HG03575 (cell line): ENCODE measurements around the gene IDH3G.
"Not testable (repeated sequence)": the region's sequence is repeated elsewhere in the genome, so short reads cannot be mapped to it uniquely, and the experiment has no call there.

ENCODE experiments used
- ATAC-seq: cut with Tn5 transposase; IDR thresholded peaks from one replicate; pipeline ENCODE4 v1.9.1; 2021; ENCODE audit not compliant: unreplicated experiment, insufficient number of reproducible peaks, low FRiP score; ENCODE audit errors: extremely low read depth

Gene IDH3G

GRCh38 chrX:153766098-153766817, 27.9 kb downstream of the IDH3G start:
- no peak for ATAC-seq

DNA sequence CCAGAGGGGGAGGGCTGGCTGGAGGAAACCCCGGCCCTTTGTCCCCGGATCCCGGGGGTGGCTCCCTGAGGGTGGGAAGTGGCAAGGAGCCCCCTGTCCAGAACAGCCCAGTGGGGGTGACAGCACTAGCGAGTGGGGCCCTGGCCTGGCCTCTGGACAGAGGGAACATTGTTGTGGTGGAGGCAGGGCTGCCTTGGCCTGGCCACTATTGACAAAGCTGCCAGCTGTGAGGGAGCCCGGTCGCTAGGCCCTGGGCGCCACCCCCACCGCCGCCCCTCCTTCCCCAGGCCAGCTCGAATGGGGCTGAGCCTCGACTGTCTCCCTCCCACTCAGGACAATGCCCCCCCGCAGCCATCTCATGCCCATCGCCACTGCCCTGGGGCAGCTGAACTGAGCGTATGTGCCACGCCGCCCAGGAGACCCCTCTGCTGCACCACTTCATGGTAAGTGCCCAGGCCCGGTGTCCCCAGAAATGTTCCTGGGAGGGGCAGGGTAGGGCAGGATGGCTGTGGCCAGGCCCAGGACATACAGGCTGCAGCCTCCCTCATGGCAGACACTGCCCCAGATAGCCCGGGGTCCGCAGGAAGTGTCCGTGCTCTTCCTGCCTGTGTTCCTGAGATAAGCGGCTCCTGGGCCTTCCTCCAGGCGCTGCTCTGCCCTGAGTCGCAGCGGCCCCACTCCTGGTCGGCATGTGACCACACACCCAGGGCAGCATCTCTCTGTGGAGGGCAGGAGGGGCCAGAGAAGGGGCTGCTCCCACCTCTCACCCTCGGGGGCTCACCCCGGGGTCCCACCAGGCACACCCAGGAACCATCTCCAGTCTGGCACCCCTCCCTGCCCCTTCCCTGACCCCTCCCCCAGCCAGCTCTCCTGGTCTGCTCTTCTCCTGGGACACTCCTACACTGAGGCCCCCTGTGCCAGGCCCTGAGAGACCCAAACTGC, 28.8 kb downstream of the IDH3G start:
- ATAC-seq = no peak

GRCh38 chrX:153764786-153765137, 29.4 kb downstream of the IDH3G start:
- no peak for ATAC-seq

- ATAC-seq = no peak
These were observed 30.0 kb downstream of the IDH3G start, which contains the start of gene PLXNB3 for GRCh38 chrX:153763989-153764755. PLXNB3 (plus strand) TSS chrX:153764249; CDS start chrX:153765536, 1,287 bp downstream.

DNA sequence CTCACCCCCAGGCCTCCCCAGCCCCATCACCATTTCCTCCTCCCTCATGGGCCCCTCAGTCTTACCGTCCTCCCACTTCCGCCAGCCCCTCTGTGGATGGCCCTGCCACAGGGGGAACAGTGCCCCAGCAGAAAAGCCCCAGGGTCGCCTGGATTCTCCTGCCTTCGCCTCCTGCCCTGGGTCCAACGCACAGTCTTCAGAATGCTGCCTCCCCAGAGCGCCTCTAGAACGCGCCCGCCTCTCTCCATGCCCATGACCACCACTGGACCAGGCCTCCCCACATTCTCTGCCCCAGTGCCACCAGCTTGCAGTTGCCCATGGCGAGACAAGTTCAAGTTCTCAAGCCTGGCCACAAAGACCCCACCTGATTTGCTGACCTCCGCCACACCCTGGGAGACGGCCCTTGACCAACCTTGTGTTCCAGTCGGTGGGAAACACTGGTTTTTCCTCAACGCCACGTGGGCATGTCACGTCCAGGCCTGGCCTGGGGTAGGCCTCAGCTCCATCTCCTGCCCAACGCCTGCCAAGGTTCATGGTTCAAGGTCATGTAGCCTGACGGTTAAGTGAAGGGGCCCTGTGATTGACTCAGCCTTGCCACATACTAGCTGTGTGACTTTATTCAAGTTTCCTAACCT, 30.8 kb downstream of the IDH3G start:
- no peak for ATAC-seq

DNA sequence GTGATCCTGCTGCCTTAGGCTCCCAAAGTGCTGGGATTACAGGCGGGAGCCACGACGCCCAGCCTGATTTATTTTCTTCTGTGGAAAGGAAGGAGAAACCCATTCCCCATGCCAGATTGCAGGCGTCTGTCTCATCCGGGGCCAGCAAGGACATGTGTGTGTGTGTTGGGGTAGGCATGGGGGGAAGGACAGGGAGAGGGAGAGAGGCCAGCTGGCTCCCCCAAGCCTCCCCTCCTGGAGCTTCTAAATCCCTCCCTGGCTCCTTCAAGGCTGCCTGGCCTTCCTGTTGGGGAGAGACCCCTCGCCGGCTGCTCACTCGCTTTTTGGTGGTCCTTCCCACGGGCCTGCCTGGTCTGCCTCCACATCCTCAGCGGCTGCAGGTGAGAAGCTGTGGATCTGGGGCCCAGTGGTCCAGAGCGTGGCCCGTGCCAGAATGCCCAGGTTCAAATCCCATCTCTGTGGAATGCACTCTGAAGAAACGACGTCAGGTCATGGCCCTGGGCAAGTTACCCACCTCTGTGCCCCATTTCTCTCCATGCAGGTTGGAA, 31.5 kb downstream of the IDH3G start:
- ATAC-seq = no peak

DNA sequence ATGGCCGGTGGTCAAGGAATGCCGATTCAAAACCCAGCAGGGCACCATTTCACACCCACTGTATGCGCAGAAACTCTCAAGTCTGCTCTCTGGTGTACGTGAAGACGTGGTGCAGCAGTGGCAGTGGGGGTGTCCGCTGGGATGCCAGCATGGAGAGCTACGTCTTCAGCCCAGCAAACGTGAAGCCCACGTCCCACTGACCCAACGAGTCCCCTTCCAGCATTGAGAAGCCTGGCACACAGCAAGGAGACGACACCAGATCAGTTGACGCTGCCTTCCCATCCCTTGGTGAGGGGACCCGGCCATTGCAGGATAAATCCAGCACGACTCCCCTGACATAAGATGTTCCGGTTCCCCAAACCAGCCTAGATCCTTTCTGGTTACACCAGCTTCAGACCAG, 32.3 kb downstream of the IDH3G start:
- no peak for ATAC-seq

GRCh38 chrX:153755136-153755535, 39.0 kb downstream of the IDH3G start:
- no peak for ATAC-seq

DNA sequence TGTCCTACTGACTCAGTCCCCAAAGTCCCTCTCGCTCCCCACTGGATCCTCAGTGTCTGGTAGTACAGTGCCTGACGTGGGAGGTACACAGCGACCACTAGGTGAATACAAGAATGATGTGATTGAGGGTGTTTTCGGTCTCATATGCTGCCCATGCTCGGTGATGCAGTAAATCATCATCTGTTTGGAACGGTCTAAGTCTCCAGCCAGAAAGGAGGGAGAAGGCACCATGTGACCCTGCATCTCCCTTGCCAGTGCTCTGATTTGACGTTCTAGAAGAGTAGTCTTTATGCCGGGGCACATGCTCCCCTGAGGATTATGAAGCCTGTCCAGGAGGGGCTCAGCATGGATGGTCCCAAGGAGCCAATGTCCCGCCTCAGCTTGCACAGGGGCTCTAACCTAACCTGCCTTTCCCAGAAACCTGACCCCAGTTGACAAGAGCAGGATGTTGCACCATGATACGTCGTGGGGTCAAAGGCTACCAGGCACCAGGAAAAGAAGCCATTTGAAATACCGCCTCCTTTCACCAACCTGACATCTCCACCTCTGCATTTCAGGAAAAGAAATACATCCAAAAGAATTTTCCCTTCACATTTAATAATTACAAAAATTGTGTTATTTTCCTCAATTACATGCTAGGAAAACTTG, 43.9 kb downstream of the IDH3G start:
- no peak for ATAC-seq

DNA sequence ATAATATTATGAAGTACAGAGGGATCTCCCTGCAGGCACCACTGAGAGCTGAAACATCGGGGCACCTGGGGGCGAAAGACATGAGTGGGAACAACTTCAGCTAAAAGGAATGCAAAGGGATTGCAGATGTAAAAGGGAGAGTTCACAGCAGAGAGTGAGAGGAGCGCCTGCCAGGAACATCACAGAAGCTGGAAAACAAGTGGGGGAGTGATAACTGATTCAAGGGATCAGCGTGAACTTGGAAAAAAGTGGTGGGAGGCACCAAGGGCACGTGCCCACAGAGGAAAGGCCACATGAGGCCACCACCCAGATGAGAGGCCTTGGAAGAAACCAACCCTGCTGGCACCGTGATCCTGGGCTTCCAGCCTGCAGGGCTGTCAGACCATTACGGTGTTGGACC, 45.2 kb downstream of the IDH3G start:
- ATAC-seq = not testable (repeated sequence)

DNA sequence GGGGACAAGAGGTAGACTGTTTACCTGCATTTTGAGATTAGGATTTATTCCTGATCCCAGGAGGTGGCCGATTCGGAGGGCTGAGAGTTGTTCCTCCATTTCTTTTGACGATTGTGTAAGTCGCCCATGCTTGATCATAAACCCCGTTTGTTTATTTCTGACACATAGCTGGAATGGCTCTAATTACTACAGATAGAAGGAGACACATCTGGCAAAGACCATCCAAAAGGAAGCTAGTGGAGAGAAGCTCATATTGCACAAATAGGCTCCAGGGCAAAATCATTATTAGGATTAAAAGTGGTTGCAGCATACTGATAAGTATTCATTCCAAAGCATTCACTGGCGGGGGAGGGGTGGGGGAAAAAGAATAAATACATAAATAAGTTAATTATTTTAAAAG, 47.2 kb downstream of the IDH3G start:
- ATAC-seq = not testable (repeated sequence)

- no peak for ATAC-seq
These were observed 47.8 kb downstream of the IDH3G start for GRCh38 chrX:153746359-153746758.

GRCh38 chrX:153745067-153745433, 49.1 kb downstream of the IDH3G start:
- not testable (repeated sequence) for ATAC-seq

DNA sequence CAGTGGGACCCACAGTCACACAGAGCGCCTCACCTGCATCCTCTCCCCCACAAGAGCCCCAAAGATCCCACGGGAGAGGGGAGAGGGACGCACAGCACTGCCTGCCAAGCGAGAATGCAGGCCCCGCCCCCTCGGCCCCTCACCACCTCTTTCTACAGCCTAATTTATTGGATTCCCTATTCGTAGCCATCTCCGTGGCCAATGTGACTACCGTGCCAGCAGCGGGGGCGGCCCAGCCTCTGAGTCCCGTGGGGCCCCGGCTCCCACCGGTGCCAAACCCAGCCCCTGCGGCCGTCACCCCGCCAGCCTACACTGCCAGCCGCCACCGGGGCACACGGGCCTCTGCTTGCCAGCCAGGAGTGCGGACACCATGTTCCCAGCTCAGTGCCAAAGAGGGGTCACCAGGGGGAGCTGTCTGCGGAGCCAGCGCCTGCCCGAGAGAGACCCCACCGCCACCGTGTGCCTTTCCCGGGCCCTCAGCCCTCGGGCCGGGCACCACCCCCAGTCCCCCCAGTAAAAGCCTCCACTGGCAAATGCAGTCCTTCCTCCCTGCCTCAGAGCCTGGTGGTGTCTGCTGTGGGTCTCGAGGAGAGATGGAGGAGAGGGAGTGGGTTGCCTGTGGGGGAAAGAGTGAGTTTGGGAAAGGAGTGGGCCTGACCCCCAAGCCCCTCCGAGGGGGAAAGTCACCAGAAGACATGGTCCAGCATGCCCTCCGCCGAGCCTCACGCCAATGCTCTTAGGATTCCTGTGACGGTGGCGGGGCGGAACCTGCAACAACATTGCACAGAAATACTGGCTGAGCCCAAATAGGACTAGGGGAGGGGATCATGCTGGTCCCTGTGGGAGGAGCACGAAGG, 49.7 kb downstream of the IDH3G start:
- no peak for ATAC-seq

DNA sequence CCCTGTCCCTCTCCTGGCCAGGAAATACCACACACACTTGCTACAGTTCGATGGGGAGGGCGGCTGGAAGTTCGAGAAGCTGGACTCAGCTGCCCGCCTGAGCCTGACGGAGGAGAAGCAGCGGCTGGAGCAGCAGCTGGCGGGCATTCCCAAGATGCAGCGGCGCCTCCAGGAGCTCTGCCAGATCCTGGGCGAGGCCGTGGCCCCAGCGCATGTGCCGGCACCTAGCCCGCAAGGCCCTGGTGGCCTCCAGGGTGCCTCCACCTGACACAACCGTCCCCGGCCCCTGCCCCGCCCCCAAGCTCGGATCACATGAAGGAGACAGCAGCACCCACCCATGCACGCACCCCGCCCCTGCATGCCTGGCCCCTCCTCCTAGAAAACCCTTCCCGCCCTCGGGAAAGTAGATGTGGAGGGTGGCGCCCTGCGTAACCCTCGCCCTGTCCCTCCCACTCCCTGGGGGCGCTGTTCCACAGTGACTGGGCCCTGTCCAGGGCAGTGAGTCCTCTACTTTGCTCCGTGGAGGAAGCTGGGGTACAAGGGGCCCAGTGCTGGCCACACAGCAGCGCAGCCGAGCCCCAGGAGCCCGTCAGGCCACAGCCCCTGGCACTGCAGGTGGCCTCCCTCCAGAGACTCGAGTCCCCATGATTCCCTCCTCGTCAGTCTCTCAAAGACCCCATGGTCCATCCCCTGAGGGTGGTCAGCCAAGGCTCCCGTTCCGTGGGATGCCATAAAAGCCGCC, 50.5 kb downstream of the IDH3G start:
- not testable (repeated sequence) for ATAC-seq

DNA sequence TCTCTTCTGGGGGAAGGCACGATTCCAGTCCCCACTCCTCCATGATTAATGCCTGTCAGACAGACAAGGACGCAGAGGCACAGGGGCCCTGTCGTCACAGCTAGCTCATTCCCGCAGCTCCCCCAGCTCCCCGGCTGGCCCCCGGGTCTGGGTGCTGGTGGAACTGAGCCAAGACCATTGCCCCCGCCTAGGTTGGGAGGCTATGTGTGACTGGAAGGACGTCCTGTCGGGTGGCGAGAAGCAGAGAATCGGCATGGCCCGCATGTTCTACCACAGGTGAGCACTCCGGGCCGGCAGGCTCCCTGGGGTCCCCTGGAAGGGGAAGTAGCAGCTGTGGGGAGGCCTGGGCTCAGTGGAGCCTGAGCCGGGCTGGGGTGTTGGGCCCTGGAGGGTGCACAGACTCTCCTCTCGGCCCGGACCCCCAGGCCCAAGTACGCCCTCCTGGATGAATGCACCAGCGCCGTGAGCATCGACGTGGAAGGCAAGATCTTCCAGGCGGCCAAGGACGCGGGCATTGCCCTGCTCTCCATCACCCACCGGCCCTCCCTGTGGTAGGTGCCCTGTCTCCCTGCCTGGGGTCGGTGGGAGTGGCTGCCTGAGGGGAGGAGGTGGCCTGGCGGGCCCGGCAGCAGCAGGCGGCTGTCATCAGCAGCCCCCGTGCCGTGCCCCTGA, 51.2 kb downstream of the IDH3G start:
- ATAC-seq = not testable (repeated sequence)
